Embryonic facial prominence (tissue), 1 donor: ENCODE measurements around the gene DNM3.

Experiments
- DNase-seq: peaks from one replicate; pipeline ENCODE4 v3.0.0-alpha.2; 2016; ENCODE audit errors: extremely low spot score

The DNM3 gene

GRCh38 chr1:172451002-172451443 is 609.7 kb downstream of the DNM3 start:
- DNase-seq = no peak

GRCh38 chr1:172452536-172453152 is 611.3 kb downstream of the DNM3 start:
- DNase-seq = no peak

- DNase-seq = no peak
These were observed 611.9 kb downstream of the DNM3 start for GRCh38 chr1:172453153-172453545.

- no peak for DNase-seq
These were observed 612.3 kb downstream of the DNM3 start for GRCh38 chr1:172453607-172454006.

- no peak for DNase-seq
These were observed 614.2 kb downstream of the DNM3 start for GRCh38 chr1:172455451-172455850.

GRCh38 chr1:172456344-172456769 is 615.1 kb downstream of the DNM3 start:
- no peak for DNase-seq

- no peak for DNase-seq
These were observed 616.3 kb downstream of the DNM3 start for GRCh38 chr1:172457479-172458130.

- no peak for DNase-seq
These were observed 618.9 kb downstream of the DNM3 start for GRCh38 chr1:172460177-172460576.

GRCh38 chr1:172460887-172461315 is 619.6 kb downstream of the DNM3 start:
- peak; percentile 36 for DNase-seq
